C4-2B (cell line): ENCODE data around the gene P2RX1.

ENCODE experiments used
- ZFX ChIP-seq: fragments of 450-650 bp; IDR thresholded peaks from 2 replicates; pipeline ENCODE4 v1.6.1; 2017
- TF ChIP-seq, protein P1 (sequence below): fragments of 450-650 bp; conservative IDR thresholded peaks from 2 replicates; pipeline ENCODE4 v1.5.1; 2017; ENCODE audit warnings: mild to moderate bottlenecking

DNA sequence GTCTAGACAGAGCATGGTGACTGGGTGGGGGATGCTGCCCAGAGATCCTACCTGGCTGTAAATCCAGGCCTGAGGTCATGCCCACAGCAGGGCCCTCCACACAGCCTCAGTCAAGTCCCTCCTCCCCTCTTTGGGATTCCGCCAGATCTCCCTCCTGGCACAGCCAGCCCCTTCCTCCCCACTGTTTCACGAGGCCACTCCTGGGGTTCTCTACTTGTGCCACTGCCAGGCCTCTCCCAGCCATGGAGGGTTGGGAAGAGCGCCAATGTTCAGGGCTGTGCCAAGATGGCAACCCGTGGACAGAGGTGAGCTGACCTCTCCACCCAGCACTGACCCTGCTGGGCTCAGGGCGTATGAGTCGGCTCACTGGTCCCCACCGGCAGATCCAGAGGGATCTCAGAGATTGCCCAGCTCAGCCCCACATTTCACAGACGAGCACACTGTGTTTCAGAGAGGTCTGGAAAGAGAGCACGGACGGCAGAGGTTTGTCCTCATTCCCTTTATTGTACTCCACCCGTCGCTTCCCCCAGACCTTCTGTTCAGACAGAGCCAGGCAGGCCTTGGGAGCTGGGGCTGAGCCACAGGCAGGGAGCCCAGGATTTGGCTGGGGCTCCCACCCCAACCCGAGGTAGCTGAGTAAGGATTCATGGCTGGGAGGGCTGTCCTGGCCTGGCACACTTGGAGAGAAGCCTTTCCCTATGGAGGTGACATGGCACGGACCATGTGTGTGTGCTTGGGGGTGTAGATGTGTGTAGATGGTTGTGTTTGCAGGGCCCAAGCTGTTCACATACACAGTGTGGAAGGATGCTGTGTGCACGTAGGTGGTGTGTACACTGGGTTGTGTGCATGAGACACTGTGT, 19.9 kb downstream of the P2RX1 start:
- TF ChIP-seq, protein P1, sequence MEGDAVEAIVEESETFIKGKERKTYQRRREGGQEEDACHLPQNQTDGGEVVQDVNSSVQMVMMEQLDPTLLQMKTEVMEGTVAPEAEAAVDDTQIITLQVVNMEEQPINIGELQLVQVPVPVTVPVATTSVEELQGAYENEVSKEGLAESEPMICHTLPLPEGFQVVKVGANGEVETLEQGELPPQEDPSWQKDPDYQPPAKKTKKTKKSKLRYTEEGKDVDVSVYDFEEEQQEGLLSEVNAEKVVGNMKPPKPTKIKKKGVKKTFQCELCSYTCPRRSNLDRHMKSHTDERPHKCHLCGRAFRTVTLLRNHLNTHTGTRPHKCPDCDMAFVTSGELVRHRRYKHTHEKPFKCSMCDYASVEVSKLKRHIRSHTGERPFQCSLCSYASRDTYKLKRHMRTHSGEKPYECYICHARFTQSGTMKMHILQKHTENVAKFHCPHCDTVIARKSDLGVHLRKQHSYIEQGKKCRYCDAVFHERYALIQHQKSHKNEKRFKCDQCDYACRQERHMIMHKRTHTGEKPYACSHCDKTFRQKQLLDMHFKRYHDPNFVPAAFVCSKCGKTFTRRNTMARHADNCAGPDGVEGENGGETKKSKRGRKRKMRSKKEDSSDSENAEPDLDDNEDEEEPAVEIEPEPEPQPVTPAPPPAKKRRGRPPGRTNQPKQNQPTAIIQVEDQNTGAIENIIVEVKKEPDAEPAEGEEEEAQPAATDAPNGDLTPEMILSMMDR = no peak
- no peak for TF ChIP-seq ZFX
